B cell (primary cell): Measurements from ENCODE around the gene PLA2G2E. TPM values are rescaled to one million over a fixed set of nuclear protein-coding genes. Genes with fewer than 3 reads are reported as not detected.

ENCODE experiments used
- ATAC-seq: fragments of 200-7000 bp; cut with Tn5 transposase; one replicate; pipeline ENCODE4 v1.10.0; 2021; ENCODE audit warnings: low read depth, mild to moderate bottlenecking, moderate number of reproducible peaks, moderate library complexity
- CTCF ChIA-PET: fragments of 350-600 bp; sonication (Branson Sonifier 250); formaldehyde crosslinking; loops from one replicate; lab custom pipeline; 2021; ENCODE audit warnings: antibody characterized with exemption, inconsistent platforms; lab: Charles Lee
- POLR2A ChIA-PET: fragments of 350-600 bp; sonication (Branson Sonifier 250); formaldehyde crosslinking; loops from one replicate; lab custom pipeline; 2021; ENCODE audit warnings: antibody characterized with exemption; lab: Charles Lee
- DNase-seq: peaks from one replicate; pipeline ENCODE4 v3.0.0; 2013
- H2AFZ ChIP-seq: 2 replicates; pipeline ENCODE4 v1.6.1; 2012; ENCODE audit warnings: mild to moderate bottlenecking, low read depth, low read length; ENCODE audit not compliant: insufficient read depth, poor library complexity, severe bottlenecking
- H3K27ac ChIP-seq, 2 donors: 1 replicate in 1 of 2; 2 replicates in 1 of 2; pipeline ENCODE4 v1.5.1; 2012 to 2013; ENCODE audit warnings: low read length in 2 of 2, mild to moderate bottlenecking in 2 of 2, moderate library complexity in 1 of 2
- H3K27me3 ChIP-seq, 4 experiments: fragments of 200-600 bp in 1 of 4; sonication (generic) in 1 of 4; replicated peaks in 1 of 4; 1 replicate in 2 of 4; 2 replicates in 2 of 4; pipeline versions ENCODE4 v1.6.1 to v1.7.0; 2013 to 2016; ENCODE audit warnings: low read length in 3 of 4, mild to moderate bottlenecking in 2 of 4, mixed read lengths in 1 of 4, moderate library complexity in 1 of 4; ENCODE audit not compliant: insufficient read depth in 4 of 4, control insufficient read depth in 3 of 4; ENCODE audit errors: control extremely low read depth in 1 of 4
- H3K36me3 ChIP-seq, 2 experiments: replicated peaks in 1 of 2; 1 replicate in 1 of 2; 2 replicates in 1 of 2; pipeline versions ENCODE4 v1.6.1 to v1.7.1; 2013; ENCODE audit warnings: low read length in 1 of 2; ENCODE audit not compliant: insufficient read depth in 2 of 2, control insufficient read depth in 1 of 2; ENCODE audit errors: control extremely low read depth in 1 of 2, extremely low read depth in 1 of 2
- H3K4me1 ChIP-seq, 2 donors: fragments of 200-600 bp in 1 of 2; sonication (generic) in 1 of 2; 1 replicate in 1 of 2; 2 replicates in 1 of 2; pipeline versions ENCODE4 v1.5.1 to v1.6.1; 2013 to 2017; ENCODE audit warnings: low read length in 2 of 2; ENCODE audit not compliant: control insufficient read depth in 2 of 2, insufficient read depth in 2 of 2
- H3K4me2 ChIP-seq: replicated peaks from 2 replicates; pipeline ENCODE3; 2012; ENCODE audit warnings: mild to moderate bottlenecking, low read depth, low read length; ENCODE audit not compliant: poor library complexity, severe bottlenecking
- H3K4me3 ChIP-seq, 5 experiments: fragments of 200-600 bp in 1 of 5; sonication (generic) in 1 of 5; 1 replicate in 3 of 5; 2 replicates in 2 of 5; pipeline versions ENCODE4 v1.5.1 to v1.7.0; 2011 to 2016; ENCODE audit warnings: low read length in 4 of 5, mild to moderate bottlenecking in 4 of 5, low read depth in 2 of 5, control low read depth in 1 of 5, moderate library complexity in 1 of 5; ENCODE audit not compliant: insufficient read depth in 1 of 5; ENCODE audit errors: control extremely low read depth in 1 of 5, extremely low read depth in 1 of 5
- H3K79me2 ChIP-seq: fragments of 200-600 bp; sonication (generic); one replicate; pipeline ENCODE4 v1.6.0; 2016; ENCODE audit warnings: low read length; ENCODE audit not compliant: control insufficient read depth, insufficient read depth
- H3K9ac ChIP-seq: fragments of 200-600 bp; sonication (generic); 2 replicates; pipeline ENCODE4 v1.6.1; 2017; ENCODE audit warnings: mild to moderate bottlenecking, low read length, moderate library complexity
- H3K9me3 ChIP-seq, 3 donors: one replicate each; pipeline versions ENCODE4 v1.6.1 to v1.7.1; 2013; ENCODE audit warnings: low read length in 2 of 3; ENCODE audit not compliant: control insufficient read depth in 2 of 3, insufficient read depth in 1 of 3; ENCODE audit errors: control extremely low read depth in 1 of 3
- H4K20me1 ChIP-seq: 2 replicates; pipeline ENCODE4 v1.6.0; 2012; ENCODE audit warnings: mild to moderate bottlenecking, low read length; ENCODE audit not compliant: insufficient read depth, control insufficient read depth, poor library complexity, severe bottlenecking
- H3K27ac Mint-ChIP-seq: one replicate; pipeline ENCODE4 v1.8.0; 2021; ENCODE audit warnings: mixed read lengths
- H3K27me3 Mint-ChIP-seq: one replicate; pipeline ENCODE4 v1.8.0; 2021; ENCODE audit warnings: mixed read lengths
- H3K4me1 Mint-ChIP-seq: one replicate; pipeline ENCODE4 v1.8.0; 2021; ENCODE audit warnings: mixed read lengths
- H3K4me3 Mint-ChIP-seq: one replicate; pipeline ENCODE4 v1.8.0; 2021; ENCODE audit warnings: mixed read lengths
- H3K9me3 Mint-ChIP-seq: one replicate; pipeline ENCODE4 v1.8.0; 2022; ENCODE audit warnings: mixed read lengths; ENCODE audit not compliant: insufficient read depth
- EZH2 ChIP-seq: IDR thresholded peaks from 2 replicates; pipeline ENCODE4 v1.6.1; 2012; ENCODE audit warnings: borderline replicate concordance, low read depth, mild to moderate bottlenecking, moderate library complexity, low read length; ENCODE audit not compliant: insufficient read depth, poor library complexity, severe bottlenecking
- WGBS: methylation state at CpG from one replicate; pipeline ENCODE4 v1.1.5; 2013; ENCODE audit warnings: missing lambda C conversion rate; ENCODE audit not compliant: insufficient coverage; 5-methylcytosine and 5-hydroxymethylcytosine counted together
- intact Hi-C: fragments of 100-400 bp; cut with micrococcal nuclease; formaldehyde crosslinking; loops from one replicate; pipeline ENCODE4 v1.10.0; 2022
- polyA plus RNA-seq: library from polyadenylated mRNA; depleted of rRNA; stranded (reverse); fragments of >200 nt; gene quantifications from 2 replicates; pipeline ENCODE4 v1.2.3, GENCODE V29; 2012
- total RNA-seq, 2 donors: library from RNA; stranded (reverse); fragments of 120-200 nt in 1 of 2; gene quantifications; 1 replicate in 1 of 2; 2 replicates in 1 of 2; pipeline versions ENCODE4 v1.2.3 to v1.2.4, GENCODE V29; 2013 to 2022
- TF ChIP-seq, protein P1 (sequence below): fragments of 200-600 bp; IDR thresholded peaks from one replicate; pipeline ENCODE4 v1.8.0; 2022; ENCODE audit warnings: antibody characterized with exemption, mild to moderate bottlenecking

The PLA2G2E gene
- total and polyA plus RNA-seq, 2 donors (not counting 1 experiment from before 2014, with no cell fraction given), result not detected

DNA sequence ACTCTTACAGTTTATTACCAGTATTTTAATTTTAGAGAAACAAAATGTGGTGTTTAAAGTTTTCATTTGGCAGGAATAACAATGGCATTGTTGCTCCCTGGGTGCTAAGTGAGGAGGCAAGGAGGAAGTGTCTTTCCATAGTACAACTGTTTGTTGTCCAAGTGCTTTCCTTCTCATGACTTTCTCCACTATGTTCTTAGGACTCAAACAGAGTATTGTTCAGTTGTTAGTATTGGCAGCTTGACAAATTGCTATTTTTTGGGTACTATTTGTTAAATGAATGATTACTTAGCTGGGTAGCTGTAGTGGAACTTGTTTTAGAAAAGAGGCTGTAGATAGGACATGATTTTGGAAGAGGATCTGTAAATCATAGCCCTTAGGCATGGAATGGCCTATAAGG, 33.8 kb downstream of the PLA2G2E start:
- Histone ChIP-seq H3K27ac (no peak overlapping the region), H3K79me2 (peaks cover 36% of the 10 kb centered on the region), H3K4me3 (no peak overlapping the region), H2AFZ (no peak overlapping the region), H3K4me1 (no peaks in the 10 kb centered on the region), H3K27me3 (no peaks in the 10 kb centered on the region), H3K36me3 (peaks cover 6 to 39% of the 10 kb centered on the region in 2 experiments), H3K4me2 (no peak overlapping the region), H3K9ac (no peak overlapping the region), H4K20me1 (no peaks in the 10 kb centered on the region), H3K9me3 (no peaks in the 10 kb centered on the region)
- CTCF ChIA-PET, result no interaction called here
- intact Hi-C loops, result loop anchor here (10.0 kb wide), 1 partner anchor 895 kb away; the partner anchor contains the start of gene HP1BP3
- no peak for ATAC-seq
- no peaks in the 10 kb centered on the region for H3K9me3 Mint-ChIP-seq
- peaks cover 9% of the 10 kb centered on the region for H3K4me1 Mint-ChIP-seq
- no peak overlapping the region for H3K27ac Mint-ChIP-seq
- POLR2A ChIA-PET, result no interaction called here
- TF ChIP-seq EZH2, result no peak
- TF ChIP-seq, protein P1, sequence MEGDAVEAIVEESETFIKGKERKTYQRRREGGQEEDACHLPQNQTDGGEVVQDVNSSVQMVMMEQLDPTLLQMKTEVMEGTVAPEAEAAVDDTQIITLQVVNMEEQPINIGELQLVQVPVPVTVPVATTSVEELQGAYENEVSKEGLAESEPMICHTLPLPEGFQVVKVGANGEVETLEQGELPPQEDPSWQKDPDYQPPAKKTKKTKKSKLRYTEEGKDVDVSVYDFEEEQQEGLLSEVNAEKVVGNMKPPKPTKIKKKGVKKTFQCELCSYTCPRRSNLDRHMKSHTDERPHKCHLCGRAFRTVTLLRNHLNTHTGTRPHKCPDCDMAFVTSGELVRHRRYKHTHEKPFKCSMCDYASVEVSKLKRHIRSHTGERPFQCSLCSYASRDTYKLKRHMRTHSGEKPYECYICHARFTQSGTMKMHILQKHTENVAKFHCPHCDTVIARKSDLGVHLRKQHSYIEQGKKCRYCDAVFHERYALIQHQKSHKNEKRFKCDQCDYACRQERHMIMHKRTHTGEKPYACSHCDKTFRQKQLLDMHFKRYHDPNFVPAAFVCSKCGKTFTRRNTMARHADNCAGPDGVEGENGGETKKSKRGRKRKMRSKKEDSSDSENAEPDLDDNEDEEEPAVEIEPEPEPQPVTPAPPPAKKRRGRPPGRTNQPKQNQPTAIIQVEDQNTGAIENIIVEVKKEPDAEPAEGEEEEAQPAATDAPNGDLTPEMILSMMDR, result no peak
- DNase-seq, result no peak
- no peak overlapping the region for H3K4me3 Mint-ChIP-seq
- no peaks in the 10 kb centered on the region for H3K27me3 Mint-ChIP-seq

GRCh38 chr1:19888112-19888511, 35.3 kb downstream of the PLA2G2E start:
- no peaks in the 10 kb centered on the region for H3K27me3 ChIP-seq
- H3K4me2 ChIP-seq, result no peak overlapping the region
- ChIA-PET POLR2A (no interaction called here), CTCF (no interaction called here)
- Mint-ChIP-seq H3K9me3 (no peaks in the 10 kb centered on the region), H3K4me3 (no peak overlapping the region), H3K27me3 (no peaks in the 10 kb centered on the region), H3K4me1 (peaks cover 23% of the 10 kb centered on the region), H3K27ac (no peak overlapping the region)
- 100% methylated on average over 1 of the region's 1 CpG for WGBS
- no peak overlapping the region for H3K9ac ChIP-seq
- no peaks in the 10 kb centered on the region for H3K9me3 ChIP-seq
- TF ChIP-seq, protein P1, result no peak
- no peak for TF ChIP-seq EZH2
- peaks cover 6 to 25% of the 10 kb centered on the region in 2 experiments for H3K36me3 ChIP-seq
- intact Hi-C loops, result loop anchor here (10.0 kb wide), 1 partner anchor 897 kb away; the partner anchor contains the start of gene HP1BP3
- no peak overlapping the region for H2AFZ ChIP-seq
- H4K20me1 ChIP-seq, result peaks cover 13% of the 10 kb centered on the region
- H3K4me1 ChIP-seq, result peaks cover 6 to 9% of the 10 kb centered on the region in 2 donors
- ATAC-seq, result no peak
- no peak overlapping the region for H3K27ac ChIP-seq
- H3K4me3 ChIP-seq, result no peak overlapping the region
- no peak for DNase-seq
- H3K79me2 ChIP-seq, result peaks cover 52% of the 10 kb centered on the region
